ENCODE results near the gene TRPV2. TPM values are rescaled to one million over a fixed set of nuclear protein-coding genes. Genes with fewer than 3 reads are reported as not detected.

The TRPV2 gene
- total and polyA plus RNA-seq, 8 donors: 0.58 to 24.8 (median 5.9) TPM

DNA sequence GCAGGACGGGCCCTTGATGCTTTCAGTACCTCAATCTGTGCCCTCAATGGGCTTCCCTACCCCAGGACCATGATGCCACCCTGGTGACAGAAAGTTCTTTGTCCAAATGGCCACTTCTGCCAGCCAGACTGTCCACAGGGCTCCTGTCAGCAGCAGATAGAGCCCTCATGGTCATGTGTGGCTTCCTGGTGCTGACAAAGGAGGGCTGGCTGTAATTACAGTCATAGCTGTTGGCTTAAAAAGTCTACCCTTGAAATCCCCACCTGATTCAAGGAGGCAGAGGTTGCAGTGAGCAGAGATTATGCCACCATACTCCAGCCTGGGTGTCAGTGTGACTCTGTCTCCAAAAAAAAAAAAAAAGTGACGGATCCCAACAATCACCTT lies 3.3 kb downstream of the TRPV2 start:
- DNase-seq: no peak
- intact Hi-C loops (cut with DNase I; ENCODE audit: low total_unique reads): no loop called here
- H3K36me3 ChIP-seq: peaks cover 9 to 28% (median 22%) of the 10 kb centered on the region in 4 donors
- peaks cover 18 to 57% (median 51%) of the 10 kb centered on the region in 4 donors for H3K4me1 ChIP-seq
- H3K27ac ChIP-seq: peak overlapping the region; percentile 20 to 93 (median 83)
- H3K4me3 ChIP-seq: no peak overlapping the region
- TF ChIP-seq EP300 (IDR thresholded peaks at IDR 0.05) (no peak), POLR2A (IDR thresholded peaks at IDR 0.05) (no peak), POLR2AphosphoS5 (IDR thresholded peaks at IDR 0.05) (no peak)
- TF ChIP-seq, protein P1, sequence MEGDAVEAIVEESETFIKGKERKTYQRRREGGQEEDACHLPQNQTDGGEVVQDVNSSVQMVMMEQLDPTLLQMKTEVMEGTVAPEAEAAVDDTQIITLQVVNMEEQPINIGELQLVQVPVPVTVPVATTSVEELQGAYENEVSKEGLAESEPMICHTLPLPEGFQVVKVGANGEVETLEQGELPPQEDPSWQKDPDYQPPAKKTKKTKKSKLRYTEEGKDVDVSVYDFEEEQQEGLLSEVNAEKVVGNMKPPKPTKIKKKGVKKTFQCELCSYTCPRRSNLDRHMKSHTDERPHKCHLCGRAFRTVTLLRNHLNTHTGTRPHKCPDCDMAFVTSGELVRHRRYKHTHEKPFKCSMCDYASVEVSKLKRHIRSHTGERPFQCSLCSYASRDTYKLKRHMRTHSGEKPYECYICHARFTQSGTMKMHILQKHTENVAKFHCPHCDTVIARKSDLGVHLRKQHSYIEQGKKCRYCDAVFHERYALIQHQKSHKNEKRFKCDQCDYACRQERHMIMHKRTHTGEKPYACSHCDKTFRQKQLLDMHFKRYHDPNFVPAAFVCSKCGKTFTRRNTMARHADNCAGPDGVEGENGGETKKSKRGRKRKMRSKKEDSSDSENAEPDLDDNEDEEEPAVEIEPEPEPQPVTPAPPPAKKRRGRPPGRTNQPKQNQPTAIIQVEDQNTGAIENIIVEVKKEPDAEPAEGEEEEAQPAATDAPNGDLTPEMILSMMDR (IDR thresholded peaks at IDR 0.05): no peak
- 43 to 89% (median 50%) methylated on average over 2 of the region's 2 CpGs for WGBS, 5 donors
- H3K27me3 ChIP-seq: no peaks in the 10 kb centered on the region
- H3K9me3 ChIP-seq: no peaks in the 10 kb centered on the region

DNA sequence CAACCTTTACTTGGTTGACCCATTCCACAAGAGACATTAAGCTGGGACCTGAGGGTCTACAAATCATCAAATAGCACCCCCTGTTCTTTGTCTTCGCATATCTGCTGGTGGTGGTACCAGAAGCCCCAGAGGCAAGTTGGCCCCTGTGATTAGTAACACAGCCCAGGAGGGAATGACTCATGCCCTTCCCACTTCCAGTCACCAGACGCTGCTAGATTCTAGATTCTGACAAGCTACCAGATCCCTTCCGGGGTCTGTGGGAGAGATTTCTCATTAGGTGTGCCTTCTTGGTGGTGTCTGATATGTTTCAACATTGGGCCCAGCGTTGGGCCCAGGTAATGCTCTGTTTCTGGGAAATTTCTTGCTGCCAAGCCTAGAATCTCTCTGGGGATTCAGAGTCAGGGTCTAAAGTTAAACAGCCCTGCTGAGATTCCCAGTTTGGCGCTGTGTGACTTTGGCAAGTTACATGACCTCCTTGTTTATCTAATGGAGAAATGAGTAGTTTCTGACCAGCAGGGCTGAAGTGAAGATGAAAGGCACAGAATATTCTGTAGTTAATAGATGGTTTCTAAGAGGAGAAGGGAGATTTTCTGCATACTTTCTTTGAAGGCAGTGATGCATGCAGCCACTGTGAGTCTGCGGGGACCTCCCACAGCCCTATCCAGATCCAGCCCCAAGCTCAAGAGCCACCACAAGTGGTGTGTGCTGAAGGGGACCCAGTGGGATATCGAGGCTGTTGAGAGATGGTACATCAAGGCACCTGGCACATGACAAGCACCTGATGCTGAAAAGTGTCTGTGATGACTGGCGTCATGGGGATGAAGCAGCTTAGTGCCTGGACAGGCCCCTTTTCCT lies 3.9 kb downstream of the TRPV2 start:
- H3K36me3 ChIP-seq: peaks cover 9 to 35% (median 26%) of the 10 kb centered on the region in 4 donors
- 44 to 62% (median 60%) methylated on average over 8 of the region's 8 CpGs for WGBS, 5 donors
- peak overlapping the region; percentile 47 to 93 (median 83) for H3K27ac ChIP-seq
- no peak overlapping the region for H3K4me3 ChIP-seq
- TF ChIP-seq POLR2AphosphoS5 (IDR thresholded peaks at IDR 0.05): peak in 1 of 3 donors; percentile 64
- TF ChIP-seq, protein P1 (IDR thresholded peaks at IDR 0.05): no peak
- H3K9me3 ChIP-seq: no peaks in the 10 kb centered on the region
- peaks cover 18 to 57% (median 51%) of the 10 kb centered on the region in 4 donors for H3K4me1 ChIP-seq
- peak in 1 of 2 donors; percentile 68 for DNase-seq
- intact Hi-C loops (cut with DNase I; ENCODE audit: low total_unique reads): no loop called here
- H3K27me3 ChIP-seq: no peaks in the 10 kb centered on the region

DNA sequence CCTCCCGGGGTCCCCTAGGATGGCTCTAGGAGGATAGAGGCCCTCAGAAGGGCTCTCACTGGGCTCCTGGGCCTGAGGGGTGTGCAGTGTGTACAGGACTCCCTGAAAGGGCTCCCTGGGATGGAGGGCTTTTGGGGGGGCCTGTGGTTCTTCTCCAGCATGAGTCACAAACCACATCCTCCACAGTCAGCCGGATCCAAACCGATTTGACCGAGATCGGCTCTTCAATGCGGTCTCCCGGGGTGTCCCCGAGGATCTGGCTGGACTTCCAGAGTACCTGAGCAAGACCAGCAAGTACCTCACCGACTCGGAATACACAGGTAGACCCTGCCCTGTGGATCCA lies 4.5 kb downstream of the TRPV2 start:
- 55 to 86% (median 73%) methylated on average over 10 of the region's 10 CpGs for WGBS, 5 donors
- peak overlapping the region; percentile 47 to 93 (median 83) for H3K27ac ChIP-seq

DNA sequence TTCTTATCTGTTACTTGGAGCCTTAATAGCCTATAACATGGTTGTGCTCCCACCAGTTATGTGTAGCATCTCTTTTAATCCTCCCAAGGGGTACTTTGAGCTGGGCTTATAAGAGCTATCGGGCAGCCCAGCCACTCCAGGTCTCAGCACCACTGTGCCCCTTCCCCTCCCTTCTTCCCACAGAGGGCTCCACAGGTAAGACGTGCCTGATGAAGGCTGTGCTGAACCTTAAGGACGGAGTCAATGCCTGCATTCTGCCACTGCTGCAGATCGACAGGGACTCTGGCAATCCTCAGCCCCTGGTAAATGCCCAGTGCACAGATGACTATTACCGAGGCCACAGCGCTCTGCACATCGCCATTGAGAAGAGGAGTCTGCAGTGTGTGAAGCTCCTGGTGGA lies 7.0 kb downstream of the TRPV2 start:
- Histone ChIP-seq H3K36me3 (peaks cover 9 to 58% (median 42%) of the 10 kb centered on the region in 4 donors), H3K4me3 (no peak overlapping the region), H3K27me3 (no peaks in the 10 kb centered on the region), H3K4me1 (peaks cover 29 to 45% (median 37%) of the 10 kb centered on the region in 4 donors), H3K27ac (no peak overlapping the region), H3K9me3 (no peaks in the 10 kb centered on the region)
- intact Hi-C loops (cut with DNase I; ENCODE audit: low total_unique reads): no loop called here
- 92 to 94% (median 92%) methylated on average over 6 to 7 of the region's 7 CpGs for WGBS, 5 donors
- DNase-seq: no peak
- TF ChIP-seq, protein P1 (IDR thresholded peaks at IDR 0.05): no peak
- TF ChIP-seq EP300 (IDR thresholded peaks at IDR 0.05) (no peak), POLR2AphosphoS5 (IDR thresholded peaks at IDR 0.05) (no peak), POLR2A (IDR thresholded peaks at IDR 0.05) (no peak)

More for the DNA sequence above, 4.5 kb downstream of the TRPV2 start:
- Histone ChIP-seq H3K4me1 (peaks cover 18 to 55% (median 50%) of the 10 kb centered on the region in 4 donors), H3K4me3 (no peak overlapping the region), H3K9me3 (no peaks in the 10 kb centered on the region), H3K36me3 (peaks cover 9 to 36% (median 26%) of the 10 kb centered on the region in 4 donors), H3K27me3 (no peaks in the 10 kb centered on the region)
- no peak for TF ChIP-seq POLR2A (IDR thresholded peaks at IDR 0.05)
- no peak for DNase-seq
- intact Hi-C loops (cut with DNase I; ENCODE audit: low total_unique reads): no loop called here
